ENCODE measurements around the gene LKAAEAR1. TPM values are rescaled to one million over a fixed set of nuclear protein-coding genes. Genes with fewer than 3 reads are reported as not detected.

Gene LKAAEAR1
- total and polyA plus RNA-seq, 2 of the 13 experiments (the other 11 are each of a cell fraction or from before 2014, with no cell fraction given): not detected

GRCh38 chr20:64083378-64083803, 807 bp downstream of the LKAAEAR1 start (continued):
- TF ChIP-seq ZHX2 (IDR thresholded peaks at IDR 0.05; ENCODE audit: low read depth) (no peak), ZHX2 (CRISPR knock-in tag; IDR thresholded peaks at IDR 0.05; ENCODE audit: borderline replicate concordance) (no peak), USF2 (IDR thresholded peaks at IDR 0.05; ENCODE audit: low read depth, low read length) (no peak), USF2 (CRISPR knock-in tag; IDR thresholded peaks at IDR 0.05; ENCODE audit: borderline replicate concordance) (no peak), HCFC1 (IDR thresholded peaks at IDR 0.05; ENCODE audit: low read depth, low read length) (no peak), PRDM15 (CRISPR knock-in tag; IDR thresholded peaks at IDR 0.05) (no peak), CEBPG (CRISPR knock-in tag; IDR thresholded peaks at IDR 0.05) (no peak), ZNF660 (CRISPR knock-in tag; IDR thresholded peaks at IDR 0.05; ENCODE audit: borderline replicate concordance, low read depth) (no peak), ZNF503 (CRISPR knock-in tag; IDR thresholded peaks at IDR 0.05) (no peak), ZZZ3 (CRISPR knock-in tag; IDR thresholded peaks at IDR 0.05; ENCODE audit: borderline replicate concordance) (no peak; the same call in 1 of the 2 replicates), ZFP36L2 (CRISPR knock-in tag; IDR thresholded peaks at IDR 0.05) (no peak), DPF2 (CRISPR knock-in tag; IDR thresholded peaks at IDR 0.05; ENCODE audit: borderline replicate concordance, low read depth) (no peak), NRL (CRISPR knock-in tag; IDR thresholded peaks at IDR 0.05; ENCODE audit: borderline replicate concordance) (peak; percentile 83; the same call in 1 of the 2 replicates), TAF15 (IDR thresholded peaks at IDR 0.05; ENCODE audit: low read depth, low read length, poor library complexity, severe bottlenecking) (no peak), IRX3 (CRISPR knock-in tag; IDR thresholded peaks at IDR 0.05; ENCODE audit: borderline replicate concordance, low read depth) (no peak)

Data from HepG2 (cell line).